HG03097 (cell line): ENCODE data around the gene IGSF9B.

ENCODE experiments used
- ATAC-seq: cut with Tn5 transposase; IDR thresholded peaks from one replicate; pipeline ENCODE4 v1.9.1; 2021; ENCODE audit not compliant: unreplicated experiment, low FRiP score

The IGSF9B gene

GRCh38 chr11:133955945-133956421, 785 bp downstream of the IGSF9B start:
- ATAC-seq = no peak

GRCh38 chr11:133955081-133955891, 1.5 kb downstream of the IGSF9B start:
- ATAC-seq = no peak

DNA sequence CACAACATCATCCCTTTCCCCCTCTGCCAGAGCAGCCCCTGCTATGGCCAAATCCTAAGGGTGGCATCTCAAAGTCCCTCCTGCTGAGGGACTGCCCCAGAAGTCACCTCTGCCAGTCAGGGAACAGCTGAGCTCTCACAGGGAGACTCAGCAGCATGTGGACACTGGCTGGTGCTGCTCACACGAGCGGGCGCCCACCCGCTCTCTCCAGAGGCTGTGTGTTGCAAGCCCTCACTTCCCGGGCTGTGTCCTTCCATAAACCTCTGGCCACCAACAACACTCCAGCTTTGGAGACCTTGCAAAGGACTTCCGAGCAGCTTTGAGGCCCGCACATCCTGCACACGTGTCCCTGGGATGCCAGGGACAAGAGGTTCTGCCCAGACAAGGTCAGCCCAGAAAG, 2.8 kb downstream of the IGSF9B start:
- no peak for ATAC-seq

GRCh38 chr11:133953547-133953946, 3.2 kb downstream of the IGSF9B start:
- ATAC-seq = no peak

GRCh38 chr11:133952199-133953190, 4.3 kb downstream of the IGSF9B start:
- no peak for ATAC-seq

GRCh38 chr11:133951327-133952198, 5.2 kb downstream of the IGSF9B start:
- no peak for ATAC-seq

DNA sequence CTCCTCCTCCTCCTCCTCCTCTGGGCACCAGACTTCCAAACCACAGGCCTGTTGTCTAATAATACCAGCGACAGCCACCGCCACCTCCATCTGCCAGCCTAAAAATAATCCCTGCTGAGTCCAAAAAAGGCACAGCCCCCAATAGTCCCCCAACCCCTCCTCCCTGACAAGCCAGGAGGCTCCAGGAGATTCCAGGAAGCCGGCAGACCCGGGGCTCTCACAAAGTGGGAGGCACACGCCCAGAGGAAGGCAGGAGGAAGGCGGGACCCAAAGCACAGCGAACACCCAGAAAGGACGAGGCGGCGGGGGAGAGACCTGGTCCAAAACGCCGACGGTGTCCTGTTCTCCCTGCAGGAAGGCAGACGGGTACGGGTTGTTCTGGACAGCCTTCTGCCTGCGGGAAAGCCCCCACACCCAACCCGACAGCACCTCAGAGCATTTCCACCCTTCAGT, 5.9 kb downstream of the IGSF9B start:
- no peak for ATAC-seq

DNA sequence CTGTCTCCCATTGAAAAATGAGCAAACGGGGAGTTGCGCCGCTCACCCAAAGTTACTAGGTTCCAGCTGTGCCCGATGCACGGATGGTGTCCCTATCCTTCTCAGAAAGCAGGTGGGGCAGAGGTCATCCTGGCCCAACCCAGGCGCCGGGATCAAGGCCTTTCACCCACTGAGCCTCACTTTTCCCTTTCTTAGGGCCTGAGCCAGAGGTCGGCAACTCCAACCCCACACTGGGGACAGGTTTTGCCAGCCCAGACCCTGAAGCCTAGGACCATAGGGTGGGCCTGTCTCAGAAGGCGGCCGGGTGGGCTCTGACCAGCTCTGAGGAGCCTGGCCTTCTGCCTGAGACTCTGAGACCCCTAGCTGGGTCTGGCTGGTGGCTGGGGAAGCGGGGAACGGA, 6.3 kb downstream of the IGSF9B start:
- ATAC-seq = no peak

- ATAC-seq = no peak
Measured at GRCh38 chr11:133949129-133949528, 7.6 kb downstream of the IGSF9B start.

DNA sequence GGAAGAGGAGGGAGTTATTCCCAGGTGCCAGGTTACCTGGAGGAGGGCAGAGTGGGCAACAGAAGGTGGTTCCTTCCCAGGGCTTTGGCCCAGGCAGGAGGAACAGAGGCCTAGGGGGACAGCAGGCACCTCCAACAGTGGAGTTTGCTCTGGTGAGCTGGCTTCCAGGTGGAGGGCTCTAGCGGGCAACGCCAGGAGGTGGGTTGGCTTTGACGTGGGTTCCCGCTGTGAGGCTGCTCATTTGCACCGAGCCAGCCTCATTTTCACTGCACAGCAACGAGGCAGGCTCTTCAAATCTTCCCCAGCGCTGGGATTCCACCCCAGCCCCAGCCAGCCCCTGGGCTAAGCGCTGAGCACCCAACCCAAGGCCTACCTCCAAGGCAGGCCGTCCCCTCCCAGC, 8.1 kb downstream of the IGSF9B start:
- ATAC-seq = no peak

DNA sequence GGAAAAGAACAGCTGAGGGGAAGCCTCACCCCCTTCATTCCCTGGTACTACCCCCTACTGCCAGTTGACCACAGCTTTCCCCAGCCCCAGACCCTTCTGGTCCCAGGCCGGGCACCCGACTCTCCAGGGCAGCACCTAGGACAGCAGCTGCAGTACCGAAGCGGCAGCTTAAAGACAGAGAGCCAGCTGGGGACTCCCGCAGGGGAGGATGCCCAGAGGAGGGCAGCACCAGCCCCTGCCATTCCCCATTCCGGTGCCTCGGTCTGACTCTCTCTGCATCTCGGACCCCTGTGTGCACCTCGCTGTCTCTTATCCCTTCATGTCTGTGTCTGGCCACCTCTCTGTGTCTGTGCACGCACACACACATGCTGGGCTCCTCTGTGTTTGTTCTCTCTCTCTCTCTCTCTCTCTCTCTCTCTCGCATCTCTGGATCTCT, 9.4 kb downstream of the IGSF9B start:
- no peak for ATAC-seq

DNA sequence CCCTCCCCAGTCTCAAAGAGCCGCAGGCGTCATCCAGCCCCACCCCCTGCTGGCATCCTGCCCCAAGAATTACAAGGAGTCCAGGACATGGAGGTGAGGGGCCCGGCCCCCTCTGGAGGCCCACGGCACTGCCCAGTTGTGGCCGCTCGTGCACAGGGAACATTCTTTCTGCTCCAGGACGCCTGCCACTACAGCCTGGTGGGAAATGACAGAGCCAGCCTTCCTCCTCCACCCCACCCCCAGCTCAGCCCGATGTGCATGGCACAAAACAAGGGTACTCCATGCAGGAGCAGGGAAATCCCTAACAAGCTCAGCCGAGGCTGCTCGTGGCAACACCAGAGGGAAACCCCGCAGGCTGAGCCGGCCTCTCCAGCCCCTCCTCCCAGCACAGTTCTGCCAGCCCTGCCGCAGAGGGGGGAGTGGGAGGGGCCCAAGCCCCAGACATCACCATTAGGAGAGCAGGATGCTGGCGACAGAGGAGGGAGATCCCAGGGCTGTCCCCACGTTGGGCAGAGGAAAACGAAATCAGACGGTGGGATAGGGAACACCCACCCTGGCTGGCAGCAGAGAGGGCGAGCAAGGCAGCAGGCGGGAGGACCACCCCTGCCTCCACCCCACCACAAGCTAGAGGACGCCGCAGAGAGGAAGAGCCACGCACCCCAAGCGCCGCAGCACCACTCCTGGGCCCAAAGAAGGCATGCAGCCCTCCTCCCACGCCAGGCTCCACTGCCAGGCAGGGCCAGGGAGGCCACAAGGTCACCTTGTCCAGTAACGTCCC, 10.0 kb downstream of the IGSF9B start:
- no peak for ATAC-seq

- no peak for ATAC-seq
Measured at GRCh38 chr11:133946051-133946450, 10.7 kb downstream of the IGSF9B start.

DNA sequence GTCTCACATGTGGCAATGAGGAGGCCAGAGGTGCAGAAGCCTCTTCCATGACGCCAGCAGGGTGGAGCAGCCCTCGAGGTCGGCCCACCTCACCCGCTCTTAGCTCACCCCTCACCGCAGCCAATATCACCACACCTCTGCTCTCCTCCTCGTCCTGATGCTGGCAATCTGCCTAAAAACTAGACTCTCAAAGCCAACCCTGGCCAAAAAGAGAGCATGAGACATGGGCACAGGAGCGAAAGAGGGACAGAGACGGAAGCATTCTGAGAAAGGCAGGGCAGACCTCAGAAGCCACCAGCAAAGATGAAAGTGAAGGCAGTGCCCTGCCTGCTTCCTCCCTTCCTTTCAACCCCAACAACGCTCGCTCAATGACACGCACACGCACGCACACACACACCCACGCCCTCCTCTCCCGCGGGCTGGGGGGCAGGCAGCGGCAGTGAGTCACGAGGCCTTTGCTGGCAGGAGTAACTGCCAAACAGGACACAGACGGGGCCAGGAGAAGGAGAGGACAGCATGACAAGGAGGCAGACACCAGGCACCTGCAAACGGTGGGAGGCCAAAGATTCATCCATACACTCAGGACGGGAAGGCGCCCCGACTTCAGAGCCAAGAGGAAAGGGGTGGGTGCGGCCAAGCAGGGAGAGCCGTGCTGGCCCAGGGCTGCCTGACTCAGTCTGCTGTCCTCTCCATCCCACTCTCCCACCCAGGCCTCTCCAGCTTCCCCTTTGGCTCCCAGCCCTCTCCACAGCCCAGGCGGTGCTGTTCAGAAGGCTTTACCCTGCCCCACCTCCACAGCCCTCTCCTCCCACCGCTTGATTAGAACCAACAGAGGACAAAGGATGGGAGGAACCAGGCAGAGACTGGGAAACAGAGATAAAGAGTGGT, 11.4 kb downstream of the IGSF9B start:
- no peak for ATAC-seq

DNA sequence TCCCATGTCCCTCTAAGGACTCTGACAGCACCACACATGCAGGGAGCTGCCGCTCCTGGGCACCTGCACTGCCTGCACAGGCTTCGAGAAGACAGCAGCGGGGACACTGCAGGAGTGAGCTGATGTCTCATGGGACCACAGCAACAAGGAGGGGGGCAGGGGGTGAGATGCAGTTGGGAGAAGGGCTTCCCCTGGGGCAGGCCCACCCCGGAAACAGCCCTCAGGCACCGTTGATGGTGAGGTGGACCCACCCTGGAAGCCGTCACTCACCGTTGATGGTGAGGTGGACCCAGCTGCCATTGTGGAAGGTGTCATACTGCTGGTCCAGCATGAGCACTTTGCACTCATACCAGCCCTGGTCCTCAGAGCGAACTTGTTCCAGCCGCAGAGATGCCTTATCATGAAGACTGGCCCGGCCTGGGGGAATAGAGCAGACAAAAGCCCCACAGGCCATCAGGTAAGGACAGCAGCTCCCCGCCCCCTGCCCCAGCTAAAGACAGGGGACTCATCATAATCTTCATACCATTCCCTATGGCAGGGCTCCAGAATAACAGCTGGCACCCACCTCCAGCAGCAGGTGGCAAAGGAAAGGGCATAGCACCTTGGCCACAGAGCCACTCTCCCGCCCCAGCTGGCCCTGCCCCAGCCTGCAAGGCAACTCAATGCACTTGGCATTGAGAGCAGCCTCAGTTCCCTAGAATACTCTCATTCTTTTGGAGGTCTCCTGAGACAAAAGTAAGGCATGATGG, 12.6 kb downstream of the IGSF9B start:
- ATAC-seq = no peak

DNA sequence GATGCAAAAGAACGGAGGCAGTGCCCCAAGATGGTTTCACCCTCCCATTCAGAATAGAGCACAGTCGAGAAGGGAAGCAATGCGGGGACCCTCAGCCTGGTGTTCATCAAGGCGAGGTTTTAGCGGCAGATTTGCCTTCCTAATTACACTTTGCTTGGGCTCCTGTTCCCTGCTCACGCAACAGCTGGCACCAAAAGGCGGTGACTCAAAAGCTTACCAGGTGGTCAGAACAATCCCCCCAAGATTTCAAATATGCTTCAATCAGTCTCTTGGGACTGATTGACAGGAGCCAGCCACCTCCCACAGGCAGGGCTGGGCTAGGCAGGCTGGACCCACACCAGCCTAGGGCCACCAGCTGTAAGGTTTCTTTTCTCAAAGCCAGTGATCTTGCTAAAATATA, 14.2 kb downstream of the IGSF9B start:
- ATAC-seq = no peak

- no peak for ATAC-seq
Measured at GRCh38 chr11:133941546-133941945, 15.2 kb downstream of the IGSF9B start.

DNA sequence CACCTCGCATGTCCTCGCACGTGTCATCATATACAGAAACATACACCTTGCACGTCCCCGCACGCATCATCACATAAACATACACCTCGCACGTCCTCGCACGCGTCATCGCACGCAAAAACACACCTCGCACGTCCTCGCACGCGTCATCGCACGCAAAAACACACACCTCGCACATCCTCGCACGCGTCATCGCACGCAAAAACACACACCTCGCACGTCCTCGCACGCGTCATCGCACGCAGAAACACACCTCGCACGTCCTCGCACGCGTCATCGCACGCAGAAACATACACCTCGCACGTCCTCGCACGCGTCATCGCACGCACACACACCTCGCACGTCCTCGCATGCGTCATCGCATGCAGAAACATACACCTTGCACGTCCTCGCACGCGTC, 16.7 kb downstream of the IGSF9B start:
- ATAC-seq = no peak
